Fibroblast of lung (primary cell): ENCODE results near the gene TAGAP. TPM values are rescaled to one million over a fixed set of nuclear protein-coding genes. Genes with fewer than 3 reads are reported as not detected.

ENCODE experiments used
- DNase-seq, 2 donors: peaks; one replicate each; pipeline versions ENCODE4 v3.0.0 to v3.0.0-alpha.2; 2010; ENCODE audit warnings: low read depth in 2 of 2
- H2AFZ ChIP-seq: 2 replicates; pipeline ENCODE4 v1.5.1; 2012; ENCODE audit warnings: low read length, control low read depth, inconsistent platforms
- H3K27ac ChIP-seq: 2 replicates; pipeline ENCODE4 v1.5.1; 2011; ENCODE audit warnings: low read length, control low read depth; ENCODE audit not compliant: insufficient read depth
- H3K27me3 ChIP-seq: 2 replicates; pipeline ENCODE4 v1.5.1; 2011; ENCODE audit warnings: mild to moderate bottlenecking, low read length; ENCODE audit not compliant: control insufficient read depth, insufficient read depth
- H3K36me3 ChIP-seq: 2 replicates; pipeline ENCODE4 v1.5.1; 2011; ENCODE audit warnings: low read length; ENCODE audit not compliant: control insufficient read depth, insufficient read depth
- H3K4me1 ChIP-seq: 2 replicates; pipeline ENCODE4 v1.5.1; 2011; ENCODE audit warnings: low read length; ENCODE audit not compliant: control insufficient read depth, insufficient read depth; ENCODE audit errors: extremely low read depth
- H3K4me2 ChIP-seq: 2 replicates; pipeline ENCODE4 v1.5.1; 2011; ENCODE audit warnings: low read length, control low read depth; ENCODE audit not compliant: insufficient read depth; ENCODE audit errors: extremely low read depth
- H3K4me3 ChIP-seq, 4 experiments: fragments of 200-600 bp in 1 of 4; sonication (generic) in 1 of 4; replicated peaks in 1 of 4; 2 replicates each; pipeline ENCODE4 v1.5.1; 2011 to 2016; ENCODE audit warnings: low read length in 4 of 4, low read depth in 3 of 4, mild to moderate bottlenecking in 3 of 4, control low read depth in 2 of 4, inconsistent platforms in 1 of 4, mixed read lengths in 1 of 4; ENCODE audit not compliant: insufficient read depth in 1 of 4; ENCODE audit errors: control extremely low read depth in 1 of 4
- H3K79me2 ChIP-seq: 2 replicates; pipeline ENCODE4 v1.5.1; 2012; ENCODE audit warnings: mild to moderate bottlenecking, low read length, inconsistent platforms; ENCODE audit not compliant: control insufficient read depth, insufficient read depth
- H3K9ac ChIP-seq: 2 replicates; pipeline ENCODE4 v1.5.1; 2011; ENCODE audit warnings: mild to moderate bottlenecking, low read length, control low read depth; ENCODE audit not compliant: insufficient read depth
- H3K9me3 ChIP-seq: 2 replicates; pipeline ENCODE4 v1.5.1; 2012; ENCODE audit warnings: low read depth, low read length; ENCODE audit not compliant: control insufficient read depth, insufficient read depth
- H4K20me1 ChIP-seq: 2 replicates; pipeline ENCODE4 v1.5.1; 2011; ENCODE audit warnings: low read length; ENCODE audit not compliant: control insufficient read depth, insufficient read depth; ENCODE audit errors: extremely low read depth
- CTCF ChIP-seq, 2 donors: IDR thresholded peaks in 1 of 2; conservative IDR thresholded peaks in 1 of 2; 1 replicate in 1 of 2; 2 replicates in 1 of 2; pipeline ENCODE4 v1.5.1; 2011 to 2012; ENCODE audit warnings: low read length in 2 of 2, control low read depth in 1 of 2, inconsistent platforms in 1 of 2, low read depth in 1 of 2, mild to moderate bottlenecking in 1 of 2
- EZH2 ChIP-seq: IDR thresholded peaks from 2 replicates; pipeline ENCODE4 v1.5.1; 2012; ENCODE audit warnings: low read length, control low read depth, mild to moderate bottlenecking; ENCODE audit errors: missing control alignments
- polyA plus RNA-seq, 2 donors: library from polyadenylated mRNA; depleted of rRNA in 1 of 2; stranded (reverse) in 1 of 2; unstranded in 1 of 2; fragments of >200 nt; gene quantifications; 2 replicates each; pipeline ENCODE4 v1.2.1, GENCODE V29; 2011 to 2012; ENCODE audit warnings: missing spikeins in 1 of 2
- total RNA-seq: library from RNA; depleted of rRNA; stranded (reverse); fragments of >200 nt; gene quantifications from 2 replicates; pipeline ENCODE4 v1.2.1, GENCODE V29; 2014

Gene TAGAP
- total and polyA plus RNA-seq, 2 donors (not counting 1 experiment from before 2014, with no cell fraction given), result not detected

DNA sequence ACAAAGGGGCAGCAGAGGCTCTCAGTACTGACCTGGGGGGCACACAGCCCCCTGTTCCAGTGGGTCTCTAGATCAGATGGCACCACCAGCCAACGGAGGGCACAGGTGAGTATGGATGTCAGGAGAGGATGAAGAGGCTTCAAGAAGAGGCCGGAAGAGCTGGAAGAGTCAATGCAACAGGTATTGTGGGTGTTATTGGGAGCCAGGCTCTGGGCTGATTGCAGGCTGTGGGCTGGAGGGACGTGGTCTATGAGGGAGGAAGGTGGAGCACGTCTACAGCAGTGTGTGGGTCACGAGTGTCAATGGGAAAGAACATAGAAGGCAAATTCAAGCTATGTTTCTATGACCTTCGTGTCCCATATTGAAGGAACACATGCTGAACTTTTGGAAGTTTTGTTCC, 18.8 kb upstream of the TAGAP start:
- Histone ChIP-seq H3K4me1 (no peaks in the 10 kb centered on the region), H3K4me3 (no peak overlapping the region), H3K9me3 (no peaks in the 10 kb centered on the region), H2AFZ (no peak overlapping the region), H3K9ac (no peak overlapping the region), H3K27me3 (peaks cover 2% of the 10 kb centered on the region), H3K4me2 (no peak overlapping the region), H4K20me1 (no peaks in the 10 kb centered on the region), H3K36me3 (no peaks in the 10 kb centered on the region), H3K79me2 (no peaks in the 10 kb centered on the region), H3K27ac (no peak overlapping the region)
- TF ChIP-seq CTCF (conservative IDR thresholded peaks at IDR 0.05 in 1 of 2, IDR thresholded peaks at IDR 0.05 in 1 of 2; ENCODE audit: low read depth in 1 of 2, low read length in 2 of 2), result no peak
- TF ChIP-seq EZH2, result no peak
- DNase-seq, result no peak

- Histone ChIP-seq H3K4me3 (no peak overlapping the region), H3K9ac (no peak overlapping the region), H2AFZ (no peak overlapping the region), H3K27ac (no peak overlapping the region), H4K20me1 (no peaks in the 10 kb centered on the region), H3K79me2 (no peaks in the 10 kb centered on the region), H3K27me3 (peaks cover 2% of the 10 kb centered on the region), H3K4me1 (no peaks in the 10 kb centered on the region), H3K9me3 (no peaks in the 10 kb centered on the region), H3K4me2 (no peak overlapping the region), H3K36me3 (no peaks in the 10 kb centered on the region)
- no peak for DNase-seq
- no peak for TF ChIP-seq EZH2
- no peak for TF ChIP-seq CTCF (conservative IDR thresholded peaks at IDR 0.05 in 1 of 2, IDR thresholded peaks at IDR 0.05 in 1 of 2; ENCODE audit: low read depth in 1 of 2, low read length in 2 of 2)
Observed at GRCh38 chr6:159062976-159063375, 18.2 kb upstream of the TAGAP start.

GRCh38 chr6:159062564-159062945, 17.8 kb upstream of the TAGAP start:
- H4K20me1 ChIP-seq, result no peaks in the 10 kb centered on the region
- no peaks in the 10 kb centered on the region for H3K36me3 ChIP-seq
- TF ChIP-seq EZH2 (no peak), CTCF (conservative IDR thresholded peaks at IDR 0.05 in 1 of 2, IDR thresholded peaks at IDR 0.05 in 1 of 2; ENCODE audit: low read depth in 1 of 2, low read length in 2 of 2) (no peak)
- no peak overlapping the region for H2AFZ ChIP-seq
- no peak overlapping the region for H3K4me3 ChIP-seq
- no peaks in the 10 kb centered on the region for H3K4me1 ChIP-seq
- peaks cover 2% of the 10 kb centered on the region for H3K27me3 ChIP-seq
- no peak overlapping the region for H3K27ac ChIP-seq
- H3K9me3 ChIP-seq, result no peaks in the 10 kb centered on the region
- no peak overlapping the region for H3K4me2 ChIP-seq
- DNase-seq, result no peak
- H3K9ac ChIP-seq, result no peak overlapping the region
- no peaks in the 10 kb centered on the region for H3K79me2 ChIP-seq
